ENCODE measurements around the gene LRRC56.

The LRRC56 gene

GRCh38 chr11:581342-581741 lies 44.0 kb downstream of the LRRC56 start:
- TF ChIP-seq POLR2AphosphoS5 (IDR thresholded peaks at IDR 0.05; ENCODE audit: low read depth, low read length) (no peak), TAF1 (IDR thresholded peaks at IDR 0.05; ENCODE audit: borderline replicate concordance, insufficient read depth, low read length) (no peak), FOXP2 (optimal IDR thresholded peaks at IDR 0.05; ENCODE audit: borderline replicate concordance, extremely low read depth, extremely low read length, insufficient read depth) (no peak), SIN3A (IDR thresholded peaks at IDR 0.05; ENCODE audit: borderline replicate concordance, insufficient read depth, low read length) (no peak), REST (IDR thresholded peaks at IDR 0.05; ENCODE audit: insufficient read depth in 1 of 2, low read depth in 2 of 2, low read length in 2 of 2) (no peak)

- no peak for TF ChIP-seq TAF1 (IDR thresholded peaks at IDR 0.05; ENCODE audit: borderline replicate concordance, insufficient read depth, low read length)
- no peak for TF ChIP-seq FOXP2 (optimal IDR thresholded peaks at IDR 0.05; ENCODE audit: borderline replicate concordance, extremely low read depth, extremely low read length, insufficient read depth)
- no peak for TF ChIP-seq POLR2AphosphoS5 (IDR thresholded peaks at IDR 0.05; ENCODE audit: low read depth, low read length)
- no peak for TF ChIP-seq REST (IDR thresholded peaks at IDR 0.05; ENCODE audit: insufficient read depth in 1 of 2, low read depth in 2 of 2, low read length in 2 of 2)
- TF ChIP-seq SIN3A (IDR thresholded peaks at IDR 0.05; ENCODE audit: borderline replicate concordance, insufficient read depth, low read length): no peak
Measured at GRCh38 chr11:581752-582151, 44.4 kb downstream of the LRRC56 start.

- TF ChIP-seq POLR2AphosphoS5 (IDR thresholded peaks at IDR 0.05; ENCODE audit: low read depth, low read length): no peak
- TF ChIP-seq REST (IDR thresholded peaks at IDR 0.05; ENCODE audit: insufficient read depth in 1 of 2, low read depth in 2 of 2, low read length in 2 of 2): no peak
- TF ChIP-seq FOXP2 (optimal IDR thresholded peaks at IDR 0.05; ENCODE audit: borderline replicate concordance, extremely low read depth, extremely low read length, insufficient read depth): no peak
- no peak for TF ChIP-seq SIN3A (IDR thresholded peaks at IDR 0.05; ENCODE audit: borderline replicate concordance, insufficient read depth, low read length)
- no peak for TF ChIP-seq TAF1 (IDR thresholded peaks at IDR 0.05; ENCODE audit: borderline replicate concordance, insufficient read depth, low read length)
Measured at GRCh38 chr11:584287-584686, 47.0 kb downstream of the LRRC56 start.

DNA sequence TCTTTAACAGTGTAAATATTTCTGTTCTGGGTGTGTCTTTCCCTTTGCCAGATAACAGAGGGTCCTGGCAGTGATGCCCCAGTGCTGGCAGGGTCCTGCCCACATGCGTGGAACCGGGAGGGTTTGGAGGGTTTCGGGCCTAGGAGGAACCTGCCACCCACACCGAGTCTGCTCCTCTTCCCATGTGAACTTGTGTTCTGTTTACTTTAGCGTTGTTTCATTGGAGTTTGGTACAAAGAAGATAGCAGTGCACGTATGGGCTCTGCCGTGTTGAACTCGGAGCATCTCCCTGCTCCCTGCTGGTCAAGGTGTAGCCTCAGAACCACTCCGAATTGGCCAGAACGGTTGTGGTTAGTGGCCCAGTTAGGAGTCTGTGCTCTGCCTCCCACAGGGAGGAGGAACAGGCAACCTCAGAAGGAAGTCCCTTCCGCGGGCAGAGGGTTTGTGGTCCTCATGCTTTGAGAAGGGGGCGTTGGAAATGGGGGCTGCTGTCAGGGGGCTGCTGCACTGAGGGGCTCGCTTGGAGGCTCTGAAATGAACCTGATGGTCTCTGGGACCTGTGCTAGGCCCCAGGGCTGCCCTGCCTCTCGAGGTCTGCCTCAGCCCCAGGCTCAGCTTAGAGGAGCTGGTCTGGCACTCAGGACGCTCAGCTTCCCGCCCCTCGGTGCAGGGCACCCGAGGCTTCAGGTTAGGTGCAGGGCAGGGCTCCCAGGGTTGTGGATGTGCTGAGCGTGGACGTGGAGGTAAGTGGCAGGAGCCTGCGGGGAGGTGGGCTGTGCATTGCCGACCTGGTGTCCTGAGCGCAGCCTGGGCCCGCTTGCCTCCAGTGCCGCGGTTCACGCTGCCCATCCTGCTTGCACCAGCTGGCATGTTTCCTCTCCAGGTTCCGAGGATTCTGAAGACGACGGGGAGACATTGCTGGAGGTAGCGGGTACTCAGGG lies 49.3 kb downstream of the LRRC56 start:
- no peak for TF ChIP-seq REST (IDR thresholded peaks at IDR 0.05; ENCODE audit: insufficient read depth in 1 of 2, low read depth in 2 of 2, low read length in 2 of 2)
- TF ChIP-seq FOXP2 (optimal IDR thresholded peaks at IDR 0.05; ENCODE audit: borderline replicate concordance, extremely low read depth, extremely low read length, insufficient read depth): no peak
- no peak for TF ChIP-seq POLR2AphosphoS5 (IDR thresholded peaks at IDR 0.05; ENCODE audit: low read depth, low read length)
- no peak for TF ChIP-seq SIN3A (IDR thresholded peaks at IDR 0.05; ENCODE audit: borderline replicate concordance, insufficient read depth, low read length)
- no peak for TF ChIP-seq TAF1 (IDR thresholded peaks at IDR 0.05; ENCODE audit: borderline replicate concordance, insufficient read depth, low read length)
